Progenitor cell of endocrine pancreas (in vitro differentiated cells): ENCODE measurements around the gene CNTNAP4. TPM values are rescaled to one million over a fixed set of nuclear protein-coding genes. Genes with fewer than 3 reads are reported as not detected.

ENCODE experiments used
- DNase-seq: peaks from one replicate; pipeline ENCODE4 v3.0.0; 2021; ENCODE audit warnings: low spot score; ENCODE audit not compliant: unreplicated experiment
- H3K27ac Mint-ChIP-seq: 2 replicates; pipeline ENCODE4 v1.8.0; 2021; ENCODE audit warnings: mild to moderate bottlenecking, moderate library complexity, mixed read lengths
- H3K27me3 Mint-ChIP-seq: 2 replicates; pipeline ENCODE4 v1.8.0; 2021; ENCODE audit warnings: mixed read lengths
- H3K36me3 Mint-ChIP-seq: 2 replicates; pipeline ENCODE4 v1.8.0; 2022; ENCODE audit warnings: mixed read lengths; ENCODE audit not compliant: insufficient read depth
- H3K4me1 Mint-ChIP-seq: 2 replicates; pipeline ENCODE4 v1.8.0; 2021; ENCODE audit warnings: low read depth, mixed read lengths
- H3K4me3 Mint-ChIP-seq: 2 replicates; pipeline ENCODE4 v1.8.0; 2021; ENCODE audit warnings: low read depth, mild to moderate bottlenecking, moderate library complexity, mixed read lengths
- H3K9me3 Mint-ChIP-seq: 2 replicates; pipeline ENCODE4 v1.8.0; 2021; ENCODE audit warnings: low read depth, mixed read lengths
- total RNA-seq: library from RNA; stranded (reverse); gene quantifications from 2 replicates; pipeline ENCODE4 v1.2.1, GENCODE V29; 2021
- TF ChIP-seq, protein P1 (sequence below): fragments of 200-600 bp; sonication (generic); IDR thresholded peaks from one replicate; pipeline ENCODE4 v1.5.0; 2021; ENCODE audit warnings: antibody characterized with exemption, mild to moderate bottlenecking; ENCODE audit not compliant: unreplicated experiment

The CNTNAP4 gene
- total RNA-seq, 1 donor from 2014 or later, result 0.74 TPM

DNA sequence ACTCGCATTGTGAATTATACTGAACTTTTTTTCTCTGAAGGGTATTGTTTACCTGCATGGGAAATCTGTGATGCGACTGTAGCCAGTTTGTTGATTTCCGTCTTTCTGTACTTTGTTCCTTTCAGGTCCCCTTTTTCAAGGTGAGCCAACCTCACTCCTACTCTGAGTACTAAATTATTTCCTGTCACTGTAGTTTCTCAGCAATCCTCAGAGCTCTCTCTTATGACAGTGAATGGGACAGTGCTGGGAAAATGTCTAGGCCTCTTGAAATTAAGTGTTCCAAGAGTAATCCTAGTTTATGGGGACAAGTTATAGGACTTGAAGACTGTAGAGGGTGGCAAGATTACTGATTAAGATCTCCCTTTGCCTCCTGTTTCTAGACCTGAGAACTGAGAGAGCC lies 167.6 kb downstream of the CNTNAP4 start:
- Mint-ChIP-seq H3K27ac (no peak overlapping the region), H3K27me3 (no peaks in the 10 kb centered on the region), H3K36me3 (no peaks in the 10 kb centered on the region), H3K4me1 (no peaks in the 10 kb centered on the region), H3K4me3 (no peak overlapping the region), H3K9me3 (no peaks in the 10 kb centered on the region)
- TF ChIP-seq, protein P1, sequence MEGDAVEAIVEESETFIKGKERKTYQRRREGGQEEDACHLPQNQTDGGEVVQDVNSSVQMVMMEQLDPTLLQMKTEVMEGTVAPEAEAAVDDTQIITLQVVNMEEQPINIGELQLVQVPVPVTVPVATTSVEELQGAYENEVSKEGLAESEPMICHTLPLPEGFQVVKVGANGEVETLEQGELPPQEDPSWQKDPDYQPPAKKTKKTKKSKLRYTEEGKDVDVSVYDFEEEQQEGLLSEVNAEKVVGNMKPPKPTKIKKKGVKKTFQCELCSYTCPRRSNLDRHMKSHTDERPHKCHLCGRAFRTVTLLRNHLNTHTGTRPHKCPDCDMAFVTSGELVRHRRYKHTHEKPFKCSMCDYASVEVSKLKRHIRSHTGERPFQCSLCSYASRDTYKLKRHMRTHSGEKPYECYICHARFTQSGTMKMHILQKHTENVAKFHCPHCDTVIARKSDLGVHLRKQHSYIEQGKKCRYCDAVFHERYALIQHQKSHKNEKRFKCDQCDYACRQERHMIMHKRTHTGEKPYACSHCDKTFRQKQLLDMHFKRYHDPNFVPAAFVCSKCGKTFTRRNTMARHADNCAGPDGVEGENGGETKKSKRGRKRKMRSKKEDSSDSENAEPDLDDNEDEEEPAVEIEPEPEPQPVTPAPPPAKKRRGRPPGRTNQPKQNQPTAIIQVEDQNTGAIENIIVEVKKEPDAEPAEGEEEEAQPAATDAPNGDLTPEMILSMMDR, result no peak
- no peak for DNase-seq

DNA sequence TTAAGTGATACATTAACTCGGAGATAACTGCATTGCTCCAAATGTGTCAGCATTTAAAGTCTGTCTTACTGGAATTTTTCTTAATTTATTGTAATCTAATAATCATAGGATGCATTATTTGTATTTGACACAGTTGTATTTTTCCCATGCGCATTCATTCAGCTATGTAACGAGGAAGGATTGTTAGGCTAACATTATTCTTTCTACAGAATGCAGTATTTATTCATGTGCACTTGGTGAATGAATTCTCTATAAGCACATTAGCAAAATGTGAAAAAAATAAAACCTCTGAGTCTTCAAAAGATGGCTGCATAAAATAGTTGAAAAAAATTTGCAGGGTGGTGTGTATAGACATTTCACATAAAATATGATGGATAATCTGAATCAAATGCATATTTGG lies 168.6 kb downstream of the CNTNAP4 start:
- no peaks in the 10 kb centered on the region for H3K9me3 Mint-ChIP-seq
- TF ChIP-seq, protein P1, result no peak
- DNase-seq, result no peak
- no peaks in the 10 kb centered on the region for H3K4me1 Mint-ChIP-seq
- no peaks in the 10 kb centered on the region for H3K36me3 Mint-ChIP-seq
- no peak overlapping the region for H3K27ac Mint-ChIP-seq
- H3K4me3 Mint-ChIP-seq, result no peak overlapping the region
- H3K27me3 Mint-ChIP-seq, result no peaks in the 10 kb centered on the region

DNA sequence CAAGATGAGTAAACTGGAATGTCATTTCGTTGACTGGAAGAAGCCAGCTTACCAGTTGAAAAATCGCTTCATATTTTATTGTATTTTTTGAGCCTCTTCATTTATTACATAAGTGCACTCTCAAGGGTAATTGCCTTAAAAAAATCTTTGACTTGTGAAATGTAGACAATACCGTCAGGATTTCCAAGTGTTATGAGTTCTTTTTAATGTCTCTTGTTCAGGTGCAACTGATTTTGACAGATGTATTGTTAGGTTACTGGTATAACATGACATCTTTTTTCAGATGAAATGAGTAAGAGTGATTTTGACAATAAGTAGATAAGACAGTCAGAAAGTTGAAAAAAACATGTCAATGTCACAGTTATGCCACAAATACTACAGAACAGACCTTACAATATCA lies 169.1 kb downstream of the CNTNAP4 start:
- no peaks in the 10 kb centered on the region for H3K4me1 Mint-ChIP-seq
- H3K27ac Mint-ChIP-seq, result no peak overlapping the region
- H3K27me3 Mint-ChIP-seq, result no peaks in the 10 kb centered on the region
- no peaks in the 10 kb centered on the region for H3K36me3 Mint-ChIP-seq
- DNase-seq, result no peak
- no peaks in the 10 kb centered on the region for H3K9me3 Mint-ChIP-seq
- TF ChIP-seq, protein P1, result no peak
- no peak overlapping the region for H3K4me3 Mint-ChIP-seq

DNA sequence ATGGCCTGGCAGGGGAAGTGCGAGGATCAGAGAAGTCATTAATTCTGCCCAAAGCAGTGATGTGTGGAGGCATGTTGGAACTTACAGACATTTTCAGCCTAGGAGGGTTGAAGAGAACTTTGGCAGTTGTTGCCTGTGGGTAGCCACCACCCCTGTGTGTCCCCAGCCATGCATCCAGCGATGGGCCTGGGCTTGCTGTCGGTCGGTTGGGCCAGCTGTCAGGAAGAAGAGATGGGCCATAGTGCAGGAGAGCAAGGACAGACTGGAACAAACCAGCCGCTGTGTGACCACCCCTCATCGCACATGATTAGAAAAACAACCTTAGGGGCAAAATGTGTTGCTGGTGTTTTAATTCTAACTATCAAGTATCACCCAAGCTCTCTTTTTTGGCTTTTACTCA lies 173.7 kb downstream of the CNTNAP4 start:
- TF ChIP-seq, protein P1, result no peak
- no peak overlapping the region for H3K4me3 Mint-ChIP-seq
- H3K27me3 Mint-ChIP-seq, result no peaks in the 10 kb centered on the region
- no peak overlapping the region for H3K27ac Mint-ChIP-seq
- no peak for DNase-seq
- no peaks in the 10 kb centered on the region for H3K4me1 Mint-ChIP-seq
- no peaks in the 10 kb centered on the region for H3K36me3 Mint-ChIP-seq
- H3K9me3 Mint-ChIP-seq, result no peaks in the 10 kb centered on the region

DNA sequence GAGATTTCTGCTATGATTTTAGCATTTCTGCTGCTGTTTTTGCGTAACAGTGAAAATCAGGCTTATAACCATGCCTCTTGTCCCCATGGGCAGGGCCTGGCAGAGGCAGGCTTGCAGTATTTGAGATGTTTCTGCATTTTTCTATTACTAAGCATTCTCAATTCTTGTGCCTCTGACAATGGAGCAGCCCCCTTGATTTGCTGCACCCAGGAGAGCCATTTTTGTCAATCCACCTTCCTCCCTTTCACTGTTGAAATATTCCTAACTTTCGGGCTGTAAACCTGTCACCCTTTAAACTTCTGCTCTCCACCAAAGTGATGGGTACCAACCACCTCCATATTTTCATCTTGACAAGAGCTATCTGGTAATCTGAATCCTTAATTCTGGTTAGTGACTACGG lies 178.1 kb downstream of the CNTNAP4 start:
- H3K9me3 Mint-ChIP-seq, result no peaks in the 10 kb centered on the region

More for the DNA sequence above, 178.1 kb downstream of the CNTNAP4 start:
- Mint-ChIP-seq H3K27ac (no peak overlapping the region), H3K4me1 (no peaks in the 10 kb centered on the region), H3K27me3 (no peaks in the 10 kb centered on the region), H3K4me3 (no peak overlapping the region), H3K36me3 (no peaks in the 10 kb centered on the region)
- DNase-seq, result no peak
- TF ChIP-seq, protein P1, result no peak
